Activated CD8-positive, alpha-beta memory T cell treated with anti-CD3 and anti-CD28 coated beads, Interleukin-2, amount 50 U/mL, for 48 hours (primary cell): Measurements from ENCODE around the gene SLC66A2.
"Not testable (repeated sequence)": the region's sequence is repeated elsewhere in the genome, so short reads cannot be mapped to it uniquely, and the experiment has no call there.

Experiments used
- DNase-seq: peaks from one replicate; pipeline ENCODE4 v3.0.0-alpha.2; 2020

The SLC66A2 gene

GRCh38 chr18:79951545-79952455, at the start of gene SLC66A2:
Gene SLC66A2 (minus strand): TSS chr18:79951653. CDS start chr18:79950926, 727 bp downstream.
- DNase-seq: peak; percentile 100

- no peak for DNase-seq
Observed at GRCh38 chr18:80000877-80001276, 49.4 kb upstream of the SLC66A2 start.

- not testable (repeated sequence) for DNase-seq
Observed at GRCh38 chr18:79999701-80000100, 48.2 kb upstream of the SLC66A2 start.

GRCh38 chr18:79991494-79991893, 40.0 kb upstream of the SLC66A2 start:
- DNase-seq: no peak

- DNase-seq: no peak
Observed at GRCh38 chr18:79989195-79989497, 37.7 kb upstream of the SLC66A2 start.

GRCh38 chr18:79988451-79989194, 37.2 kb upstream of the SLC66A2 start, which contains the start of gene TXNL4A:
Gene TXNL4A (minus strand): TSS chr18:79988563. CDS start chr18:79988392, 171 bp downstream.
- DNase-seq: peak; percentile 92

- peak; percentile 83 for DNase-seq
Observed at GRCh38 chr18:79988071-79988450, 36.6 kb upstream of the SLC66A2 start.

GRCh38 chr18:79987566-79987965, 36.1 kb upstream of the SLC66A2 start:
- DNase-seq: no peak

- DNase-seq: no peak
Observed at GRCh38 chr18:79986726-79987125, 35.3 kb upstream of the SLC66A2 start.

- DNase-seq: no peak
Observed at GRCh38 chr18:79985172-79985571, 33.7 kb upstream of the SLC66A2 start.

GRCh38 chr18:79983793-79984192, 32.3 kb upstream of the SLC66A2 start:
- DNase-seq: no peak

- no peak for DNase-seq
Observed at GRCh38 chr18:79983253-79983652, 31.8 kb upstream of the SLC66A2 start.

- DNase-seq: peak; percentile 67
Observed at GRCh38 chr18:79982736-79983135, 31.3 kb upstream of the SLC66A2 start.

- no peak for DNase-seq
Observed at GRCh38 chr18:79980585-79980984, 29.1 kb upstream of the SLC66A2 start.

GRCh38 chr18:79979843-79980242, 28.4 kb upstream of the SLC66A2 start:
- DNase-seq: no peak

- DNase-seq: no peak
Observed at GRCh38 chr18:79975985-79976680, 24.7 kb upstream of the SLC66A2 start.

- no peak for DNase-seq
Observed at GRCh38 chr18:79975043-79975442, 23.6 kb upstream of the SLC66A2 start.

- DNase-seq: no peak
Observed at GRCh38 chr18:79974025-79974654, 22.7 kb upstream of the SLC66A2 start.

- no peak for DNase-seq
Observed at GRCh38 chr18:79973517-79973916, 22.1 kb upstream of the SLC66A2 start.

- no peak for DNase-seq
Observed at GRCh38 chr18:79972720-79973119, 21.3 kb upstream of the SLC66A2 start.

GRCh38 chr18:79971986-79972385, 20.5 kb upstream of the SLC66A2 start:
- DNase-seq: no peak

GRCh38 chr18:79971211-79971952, 19.9 kb upstream of the SLC66A2 start:
- DNase-seq: no peak
